Germinal center (tissue), 1 donor: ENCODE data around the gene ARPC4.
A peak's percentile ranks its signal among the peaks of the same experiment; 100 is the strongest.
"Not testable (repeated sequence)": the region's sequence is repeated elsewhere in the genome, so short reads cannot be mapped to it uniquely, and the experiment has no call there.

Experiments used
- DNase-seq: peaks from one replicate; pipeline ENCODE4 v3.0.0; 2012; ENCODE audit warnings: mixed read lengths, low spot score

Gene ARPC4

DNA sequence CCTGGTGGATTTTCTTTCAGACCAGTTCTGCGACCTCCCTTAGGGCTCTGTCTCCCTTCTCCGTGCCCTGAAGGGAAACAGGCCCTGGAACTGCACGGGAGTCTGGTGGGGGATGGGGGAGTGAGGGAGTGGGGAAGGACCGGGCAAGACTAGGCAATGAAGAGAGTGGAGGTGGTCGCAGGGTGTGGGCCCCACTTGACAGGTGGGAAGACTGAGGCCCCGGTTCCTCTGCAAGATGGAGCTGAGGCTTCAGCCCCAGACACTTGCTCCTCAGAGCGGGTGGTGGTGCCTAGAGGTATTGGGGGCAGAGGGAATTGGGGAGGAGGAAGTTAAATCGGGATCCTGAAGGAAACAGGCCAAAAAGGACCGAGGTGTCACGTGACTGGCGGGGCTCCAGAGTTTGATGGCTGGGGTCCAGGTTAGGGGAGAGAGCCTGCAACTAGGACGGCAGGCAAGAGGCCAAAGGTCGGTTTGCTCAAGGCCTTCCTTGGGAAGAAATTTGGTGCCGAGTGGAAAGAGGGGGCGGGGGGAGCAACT is 22.5 kb upstream of the ARPC4 start:
- no peak for DNase-seq

- not testable (repeated sequence) for DNase-seq
Measured at GRCh38 chr3:9771007-9771406, 21.9 kb upstream of the ARPC4 start.

GRCh38 chr3:9776896-9777693 is 15.8 kb upstream of the ARPC4 start:
- no peak for DNase-seq

DNA sequence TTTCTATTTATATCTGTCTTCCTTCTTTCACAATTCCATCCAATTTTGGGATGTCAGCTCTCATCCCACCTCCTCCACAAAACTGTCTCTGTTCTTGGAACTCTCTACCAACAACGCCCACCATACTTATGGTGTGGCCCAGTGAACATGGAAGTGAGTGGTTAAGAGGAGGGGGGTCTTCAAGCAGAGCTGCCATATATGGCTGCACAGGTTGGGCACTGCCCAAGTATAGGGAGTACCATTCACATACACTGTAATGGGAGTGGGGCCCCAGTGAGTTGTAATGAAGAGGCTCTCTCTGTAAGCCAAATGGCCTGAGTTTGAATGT is 15.2 kb upstream of the ARPC4 start:
- DNase-seq, result no peak

DNA sequence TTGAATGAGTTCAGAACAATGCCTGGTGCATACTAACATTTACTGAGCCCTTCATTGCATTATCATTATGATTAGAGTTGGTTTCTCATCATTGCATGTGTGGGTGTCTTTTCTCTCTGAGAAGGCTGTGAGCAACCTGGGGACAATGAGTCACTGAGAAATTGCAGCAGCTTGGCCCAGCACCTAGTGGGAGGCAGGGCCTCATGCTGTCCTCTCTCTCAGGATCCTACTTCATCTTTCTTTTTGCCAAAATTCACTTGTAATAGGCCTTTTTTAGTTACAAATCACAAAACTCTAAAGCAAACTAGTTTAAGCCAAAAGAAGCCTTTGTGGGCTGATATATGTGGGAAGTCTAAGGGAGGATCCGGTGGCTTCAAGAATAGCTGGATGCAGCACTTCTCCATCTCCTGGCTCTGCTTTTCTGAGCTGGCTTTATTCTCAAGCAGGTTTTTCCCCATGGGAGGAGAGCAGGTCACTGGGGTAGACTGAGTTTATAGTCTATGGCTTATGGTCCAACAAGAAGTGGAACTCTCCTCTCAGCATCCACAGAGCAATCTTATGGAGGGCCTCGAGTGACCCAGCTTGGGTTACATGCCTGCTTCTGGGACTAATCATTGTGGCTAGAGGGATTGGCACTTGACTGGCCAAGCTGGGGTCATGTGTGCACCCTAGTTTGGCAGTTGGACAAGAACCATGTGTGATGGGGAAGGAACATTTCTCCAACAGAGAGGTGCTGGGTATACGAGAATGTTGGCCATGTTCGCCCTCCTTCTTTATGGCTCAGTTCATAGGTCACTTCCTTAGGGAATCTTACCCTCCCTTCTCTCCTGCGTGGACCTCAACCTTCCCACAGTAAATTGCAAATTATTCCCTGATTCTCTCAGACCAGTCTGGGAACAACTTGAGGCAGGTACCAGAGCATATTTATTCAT is 14.5 kb upstream of the ARPC4 start:
- no peak for DNase-seq

DNA sequence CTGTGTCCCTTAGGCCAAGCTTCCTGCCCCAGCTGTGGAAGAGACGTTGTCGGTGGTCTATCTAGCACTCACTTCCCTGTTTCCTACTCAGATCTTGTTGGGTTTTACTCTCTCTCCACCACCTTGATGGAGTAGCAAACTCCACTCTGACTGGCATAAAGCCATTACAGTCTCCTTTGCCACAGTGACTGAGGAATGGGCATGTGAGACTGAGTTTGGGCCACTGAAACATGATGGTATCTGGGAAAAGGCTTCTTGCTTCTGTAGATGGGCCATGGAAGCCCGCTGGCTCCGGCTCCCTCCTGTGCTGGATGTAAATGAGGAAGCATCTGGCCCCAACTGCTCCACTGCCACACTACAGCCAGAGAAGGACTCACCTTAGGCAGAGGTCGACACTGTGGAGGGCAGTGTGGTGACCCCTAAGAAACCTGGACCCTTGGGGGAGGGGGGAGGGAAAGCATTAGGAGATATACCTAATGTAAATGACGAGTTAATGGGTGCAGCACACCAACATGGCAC is 13.7 kb upstream of the ARPC4 start:
- DNase-seq, result peak; percentile 45

GRCh38 chr3:9779721-9780457 is 13.0 kb upstream of the ARPC4 start:
- DNase-seq, result peak; percentile 78

DNA sequence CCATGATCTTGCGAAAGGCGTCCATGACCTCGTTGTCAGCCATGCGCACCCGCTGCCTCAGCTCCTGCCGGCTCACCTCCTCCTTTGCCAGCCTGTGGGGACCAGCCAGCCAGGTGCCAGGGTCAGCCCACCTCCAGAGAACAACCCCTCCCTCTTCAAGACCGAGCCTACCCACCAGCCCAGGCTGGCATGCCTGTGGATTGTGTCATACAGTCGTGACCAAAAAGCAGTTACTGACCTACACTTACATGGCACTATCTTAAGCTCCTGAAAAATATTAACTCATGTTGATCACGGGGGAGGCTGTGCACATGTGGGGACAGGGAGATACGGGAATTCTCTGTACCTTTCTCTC is 12.4 kb upstream of the ARPC4 start:
- DNase-seq, result peak; percentile 36

GRCh38 chr3:9780910-9781309 is 12.0 kb upstream of the ARPC4 start:
- no peak for DNase-seq

GRCh38 chr3:9781551-9781950 is 11.3 kb upstream of the ARPC4 start:
- no peak for DNase-seq

GRCh38 chr3:9781978-9782603 is 10.8 kb upstream of the ARPC4 start:
- DNase-seq, result no peak

- DNase-seq, result peak; percentile 32
Measured at GRCh38 chr3:9782770-9783169, 10.1 kb upstream of the ARPC4 start.

DNA sequence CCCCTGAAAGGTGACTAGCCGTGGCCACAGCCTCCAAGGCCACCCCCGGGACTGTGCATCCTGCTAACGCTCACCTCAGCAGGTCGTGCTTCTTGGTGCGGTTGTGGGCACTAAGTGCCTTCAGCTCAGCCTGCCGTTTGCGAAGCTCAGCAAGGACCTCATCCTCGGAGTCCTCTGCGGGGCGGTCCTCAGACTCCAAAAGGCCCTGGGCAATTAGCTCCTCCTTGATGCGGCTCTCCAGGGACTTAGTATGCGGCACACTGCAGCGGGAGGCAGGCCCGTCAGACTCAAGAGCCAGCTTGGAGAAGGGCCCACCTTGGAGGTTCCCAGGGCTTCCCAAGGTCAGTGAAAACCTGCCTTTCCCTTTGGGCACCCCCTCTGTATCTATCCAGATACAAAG is 8.9 kb upstream of the ARPC4 start:
- no peak for DNase-seq

DNA sequence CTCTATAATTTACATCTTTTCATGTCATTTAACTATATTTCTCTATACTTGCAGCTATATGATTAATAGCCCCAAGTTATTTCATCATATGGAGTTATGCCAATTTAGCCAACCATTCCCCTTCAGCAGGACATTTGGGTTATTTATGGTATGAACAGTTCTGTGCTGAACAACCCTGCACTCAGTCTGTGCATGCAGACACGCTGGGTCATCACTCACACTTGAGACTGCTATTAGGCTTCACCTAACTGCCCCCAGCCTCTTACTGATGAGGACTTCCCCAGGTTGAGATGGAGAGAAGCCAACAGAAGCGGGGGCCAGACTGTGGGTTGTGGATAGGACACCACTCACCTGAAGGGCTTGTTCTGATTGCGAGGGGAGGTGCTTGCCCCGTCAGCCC is 7.9 kb upstream of the ARPC4 start:
- no peak for DNase-seq

- no peak for DNase-seq
Measured at GRCh38 chr3:9785602-9786001, 7.3 kb upstream of the ARPC4 start.

DNA sequence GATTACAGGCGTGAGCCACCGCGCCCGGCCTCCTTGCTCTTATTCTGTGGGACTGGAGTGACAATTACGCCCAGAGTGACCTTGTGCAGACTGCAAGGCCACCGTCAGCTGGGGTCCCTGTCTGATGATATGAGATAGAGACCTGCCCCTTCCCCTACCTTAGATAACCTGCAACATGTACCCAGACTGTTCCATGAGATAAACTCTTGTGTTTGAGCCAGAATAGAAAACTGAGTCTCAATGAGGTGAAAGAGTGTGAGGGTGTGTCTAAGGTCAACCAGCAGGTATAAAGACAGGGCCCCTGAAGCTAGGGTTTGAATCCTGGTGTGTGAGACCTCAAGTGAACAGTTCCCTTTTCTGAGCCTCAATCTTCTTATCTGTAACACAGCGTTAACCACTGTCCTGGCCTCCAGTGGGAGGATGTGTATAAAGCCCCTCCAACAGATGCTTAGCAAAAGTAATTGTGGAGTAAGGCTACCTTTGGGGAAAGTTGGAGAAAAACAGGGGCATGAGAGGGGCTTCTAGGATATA is 6.6 kb upstream of the ARPC4 start:
- no peak for DNase-seq

DNA sequence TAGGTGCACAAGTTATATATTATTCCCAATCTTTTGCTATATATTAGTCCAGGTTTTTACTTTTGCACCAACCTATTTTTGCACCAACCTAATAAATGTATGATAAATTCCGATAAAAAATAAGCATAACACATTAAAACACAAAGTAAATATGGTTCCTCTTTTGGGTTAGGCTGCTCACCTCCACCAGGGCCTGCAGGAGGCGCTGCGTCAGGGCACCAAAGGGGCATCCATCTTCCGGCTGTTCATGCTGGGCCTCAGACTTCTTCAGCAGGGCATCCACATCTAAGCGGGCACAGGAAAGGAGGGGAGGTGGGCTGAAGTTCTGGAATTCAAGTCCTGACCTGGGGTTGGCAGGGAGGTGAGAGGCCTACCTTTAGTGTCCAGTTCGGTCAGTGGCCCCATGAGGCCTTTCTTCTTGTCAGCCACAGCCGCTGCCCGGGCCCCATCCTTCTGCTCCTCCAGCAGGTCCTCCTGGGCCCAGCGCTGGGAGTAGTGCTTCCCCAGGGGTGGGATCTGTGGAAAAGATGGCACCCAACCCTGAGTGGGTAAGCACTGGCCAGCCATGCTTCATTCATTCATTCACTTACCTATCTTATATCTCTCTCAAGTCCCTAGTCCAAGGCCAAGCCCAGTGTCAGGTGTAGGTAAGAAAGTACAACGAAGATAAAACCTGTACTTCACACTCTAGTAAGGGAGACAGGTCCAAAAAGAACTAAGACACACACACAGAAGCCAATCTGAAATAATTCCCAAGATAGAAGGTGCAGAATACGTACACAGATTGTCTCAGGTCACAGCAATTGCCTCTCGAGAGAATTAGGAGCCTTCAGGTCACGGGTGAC is 5.8 kb upstream of the ARPC4 start:
- no peak for DNase-seq

- no peak for DNase-seq
Measured at GRCh38 chr3:9787714-9788113, 5.2 kb upstream of the ARPC4 start.

GRCh38 chr3:9791127-9791526 is 1.8 kb upstream of the ARPC4 start:
- DNase-seq, result no peak

DNA sequence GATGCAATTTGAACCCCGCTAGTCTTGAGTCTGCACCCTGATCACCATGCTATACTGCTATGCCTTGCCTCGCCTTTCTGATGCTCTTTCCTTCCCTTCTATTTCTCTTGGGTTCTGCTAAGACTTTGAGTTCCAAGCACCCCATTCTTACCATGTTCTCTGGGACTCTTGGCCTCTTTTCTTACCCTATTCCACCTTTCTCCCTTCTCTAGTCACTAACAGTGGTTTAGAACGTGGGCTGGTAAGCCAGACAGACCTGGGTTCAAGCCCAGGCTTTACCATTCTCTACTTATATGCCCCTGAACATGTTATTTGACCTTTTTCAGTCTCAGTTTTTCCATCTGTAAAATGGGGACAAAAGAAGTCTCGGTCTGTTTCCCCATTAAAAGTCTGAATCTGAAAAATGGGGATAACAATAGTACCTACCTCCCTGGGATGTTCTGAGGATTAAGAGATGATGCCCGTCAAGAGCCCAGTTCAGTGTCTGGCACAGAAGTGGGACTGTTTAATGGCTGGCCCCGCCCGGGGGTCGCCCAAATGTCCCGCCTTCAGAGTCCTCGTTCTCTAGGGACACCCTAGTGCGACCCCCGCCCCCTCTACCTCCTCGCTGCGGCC is 985 bp upstream of the ARPC4 start:
- no peak for DNase-seq
